GM19397 (cell line): ENCODE results near the gene FUZ.
A peak's percentile ranks its signal among the peaks of the same experiment; 100 is the strongest.

ENCODE experiments used
- ATAC-seq: cut with Tn5 transposase; IDR thresholded peaks from one replicate; pipeline ENCODE4 v1.9.1; 2021; ENCODE audit warnings: mild to moderate bottlenecking, moderate library complexity; ENCODE audit not compliant: unreplicated experiment

Gene FUZ, protein sequence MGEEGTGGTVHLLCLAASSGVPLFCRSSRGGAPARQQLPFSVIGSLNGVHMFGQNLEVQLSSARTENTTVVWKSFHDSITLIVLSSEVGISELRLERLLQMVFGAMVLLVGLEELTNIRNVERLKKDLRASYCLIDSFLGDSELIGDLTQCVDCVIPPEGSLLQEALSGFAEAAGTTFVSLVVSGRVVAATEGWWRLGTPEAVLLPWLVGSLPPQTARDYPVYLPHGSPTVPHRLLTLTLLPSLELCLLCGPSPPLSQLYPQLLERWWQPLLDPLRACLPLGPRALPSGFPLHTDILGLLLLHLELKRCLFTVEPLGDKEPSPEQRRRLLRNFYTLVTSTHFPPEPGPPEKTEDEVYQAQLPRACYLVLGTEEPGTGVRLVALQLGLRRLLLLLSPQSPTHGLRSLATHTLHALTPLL

DNA sequence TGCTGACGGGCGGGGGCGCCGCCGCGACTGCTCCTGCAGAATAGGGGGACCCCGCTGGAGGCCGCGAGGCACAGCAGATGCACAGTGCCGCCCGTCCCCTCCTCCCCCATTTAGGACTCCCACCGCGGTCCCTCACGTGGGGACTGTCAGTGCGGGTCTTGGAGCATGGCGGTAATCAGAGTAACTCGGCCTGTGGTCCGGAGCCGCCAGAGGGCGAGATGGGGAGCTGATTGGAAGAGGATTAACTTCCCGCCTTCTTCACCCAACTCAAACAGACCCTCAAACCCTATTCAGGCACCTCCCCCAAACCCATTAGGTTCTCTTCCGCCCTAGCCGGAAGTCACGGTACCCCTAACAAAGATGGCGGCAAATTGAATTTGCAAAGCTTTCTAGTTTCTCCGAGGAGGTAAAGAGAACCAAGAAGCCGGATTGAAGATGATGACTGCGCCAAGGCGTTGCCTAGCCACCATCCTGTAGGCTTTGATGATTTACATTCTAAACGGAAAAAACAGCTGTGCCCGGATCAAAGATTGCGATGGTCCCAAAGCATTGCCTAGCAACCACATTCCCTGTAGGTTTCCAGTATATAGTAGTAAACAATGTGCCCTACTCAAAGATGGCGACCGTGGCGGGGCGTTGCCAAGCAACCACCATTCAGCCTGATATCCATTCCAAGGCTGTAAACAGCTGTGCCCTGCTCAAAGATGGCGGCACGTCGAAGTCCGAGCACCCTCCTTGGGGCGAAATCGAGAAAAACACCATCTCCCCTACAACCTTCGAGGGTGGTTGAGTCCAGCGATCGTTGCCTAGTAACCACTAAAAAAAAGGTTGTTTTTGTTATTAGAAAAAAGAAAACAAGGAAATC lies at the start of gene FUZ:
FUZ (minus strand) TSS at position 296 of the 865 bp plus-strand sequence; CDS start at position 110, 186 bp downstream.
- peak; percentile 45 for ATAC-seq

DNA sequence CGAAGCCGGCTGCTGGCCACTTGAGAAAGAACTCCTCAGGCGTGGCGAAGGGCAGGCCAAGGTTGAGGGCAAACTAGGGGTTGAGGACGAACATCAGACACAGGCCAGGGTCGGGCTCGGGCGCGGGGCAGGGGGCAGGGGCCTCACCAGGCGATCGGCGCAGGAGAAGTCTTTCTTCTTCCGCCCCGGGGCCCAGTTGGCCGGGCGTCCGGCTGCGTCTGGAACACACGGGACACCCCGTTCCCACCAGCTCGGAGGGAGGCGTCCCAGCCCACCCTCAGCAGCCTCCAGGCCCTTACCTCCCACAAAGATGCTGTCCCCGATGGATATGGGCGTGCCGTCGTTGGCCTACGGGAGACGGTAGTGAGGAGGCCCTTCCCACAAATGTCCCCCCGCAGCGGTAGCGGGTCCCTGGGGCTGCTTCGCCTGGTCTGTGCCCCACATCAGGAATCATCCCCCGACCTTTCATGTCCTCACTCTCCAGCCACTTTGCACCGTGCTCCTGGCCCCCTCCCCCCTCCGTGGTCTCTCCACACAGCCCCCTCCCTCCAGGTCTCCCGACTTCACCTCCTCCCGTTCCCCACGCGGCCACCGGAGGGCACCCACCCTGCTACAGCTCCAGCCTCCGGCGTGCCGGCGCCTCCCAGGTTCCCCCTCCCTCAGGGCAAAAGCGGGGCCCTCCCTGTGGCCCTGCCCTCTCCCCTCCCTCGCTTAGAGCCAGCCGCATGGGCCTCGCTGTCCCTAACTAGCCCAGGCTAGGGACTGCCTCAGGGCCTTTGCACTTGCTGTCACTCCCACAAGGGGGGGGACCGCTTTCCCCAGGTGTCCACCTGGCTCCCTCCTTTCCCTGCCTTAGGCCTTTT lies 49.5 kb upstream of the FUZ start:
- ATAC-seq: no peak

DNA sequence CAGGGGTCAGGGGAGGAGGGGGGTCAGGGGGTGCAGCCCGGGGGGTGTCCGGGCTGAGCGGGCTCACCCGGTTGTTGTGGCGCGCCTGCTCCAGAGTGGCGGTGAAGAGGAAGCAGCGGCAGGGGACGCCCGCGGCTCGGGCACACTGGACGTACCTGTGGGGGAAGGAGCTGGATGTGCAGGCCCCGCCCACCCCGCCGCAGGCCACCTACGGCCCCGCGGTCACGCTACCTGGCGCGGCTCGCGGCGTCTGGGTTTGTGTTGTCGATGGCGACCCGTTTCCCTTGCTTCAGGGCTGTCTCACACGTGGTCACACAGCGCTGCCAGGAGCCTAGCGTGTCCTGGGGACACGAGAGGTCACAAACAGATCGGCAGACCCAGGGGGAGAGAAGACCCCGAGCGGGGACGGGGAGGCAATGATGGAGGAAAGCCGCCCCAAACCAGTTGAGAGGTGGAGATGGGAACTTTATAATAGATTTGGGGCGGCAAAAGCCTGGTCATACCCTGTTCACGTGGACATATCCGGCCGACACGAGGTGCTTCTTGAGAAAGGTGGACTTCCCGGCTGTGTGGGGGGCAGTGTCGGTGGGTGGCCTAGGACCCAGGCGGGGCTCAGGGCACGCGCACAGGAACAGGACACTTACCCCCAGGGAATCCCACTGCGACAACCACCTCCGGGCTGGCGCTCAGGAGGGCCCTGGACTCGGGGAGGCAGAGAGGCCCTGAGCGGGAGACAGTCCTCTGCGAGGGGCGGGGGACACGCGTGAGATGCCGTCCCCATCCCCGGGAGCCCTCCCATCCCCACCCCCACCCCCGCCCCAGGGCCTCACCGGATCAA lies 48.7 kb upstream of the FUZ start:
- ATAC-seq: no peak

DNA sequence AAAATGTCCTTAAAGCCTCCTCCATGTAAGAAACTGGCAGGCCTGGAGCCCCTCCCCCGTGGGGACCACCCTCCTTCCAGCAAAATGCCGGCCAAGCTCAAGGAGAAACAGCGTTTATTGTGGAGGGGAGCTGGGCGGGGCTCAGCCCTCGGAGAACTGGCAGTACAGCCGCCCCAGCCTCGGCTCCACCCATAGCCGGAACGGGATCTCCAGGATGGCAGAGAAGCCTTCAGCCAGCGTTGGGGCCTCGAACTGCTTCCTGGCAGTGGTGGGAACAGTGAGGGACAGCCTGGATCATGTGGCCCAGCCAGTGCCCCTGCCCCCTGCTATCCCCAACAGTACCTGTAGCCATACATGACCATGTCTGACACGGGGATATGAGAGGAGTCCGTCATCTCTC lies 48.0 kb upstream of the FUZ start:
- ATAC-seq: no peak

DNA sequence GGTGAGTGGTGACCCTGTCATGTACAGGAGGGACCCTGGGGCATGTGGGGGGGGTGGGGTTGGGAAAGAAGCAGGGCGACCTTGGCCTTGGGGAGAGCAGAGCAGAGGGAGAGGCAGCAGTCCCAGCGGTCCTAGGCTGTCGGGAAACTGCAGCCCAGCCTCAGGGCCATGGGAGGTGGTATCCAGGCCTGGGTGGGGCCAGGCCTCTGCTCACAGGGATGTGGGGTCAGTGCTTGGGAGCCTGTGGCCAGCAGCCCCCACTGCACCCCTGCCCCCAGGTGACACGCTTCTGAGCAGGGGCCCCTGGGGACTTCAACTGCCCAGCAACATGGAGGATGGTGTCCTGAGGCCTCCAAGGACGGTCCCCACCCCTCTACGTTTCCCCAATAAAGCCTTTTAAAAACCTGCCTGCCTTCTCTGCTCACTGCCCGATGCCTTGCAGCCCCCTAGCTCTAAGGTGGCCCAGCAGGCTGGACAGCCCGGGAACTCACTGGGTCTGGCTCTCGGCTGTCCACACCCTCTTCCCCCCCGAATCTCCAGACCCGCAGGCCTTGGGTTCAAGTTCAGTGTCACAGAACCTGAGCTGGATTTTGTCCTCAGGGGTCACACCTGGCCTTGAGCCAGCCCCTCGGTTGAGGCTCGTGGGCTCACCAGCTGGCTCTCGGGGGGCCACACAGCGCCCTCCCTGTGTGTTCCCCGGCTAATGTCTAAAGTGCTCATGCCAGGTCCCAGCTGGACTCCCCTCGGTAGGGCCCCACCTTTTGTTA lies 47.4 kb upstream of the FUZ start:
- no peak for ATAC-seq

DNA sequence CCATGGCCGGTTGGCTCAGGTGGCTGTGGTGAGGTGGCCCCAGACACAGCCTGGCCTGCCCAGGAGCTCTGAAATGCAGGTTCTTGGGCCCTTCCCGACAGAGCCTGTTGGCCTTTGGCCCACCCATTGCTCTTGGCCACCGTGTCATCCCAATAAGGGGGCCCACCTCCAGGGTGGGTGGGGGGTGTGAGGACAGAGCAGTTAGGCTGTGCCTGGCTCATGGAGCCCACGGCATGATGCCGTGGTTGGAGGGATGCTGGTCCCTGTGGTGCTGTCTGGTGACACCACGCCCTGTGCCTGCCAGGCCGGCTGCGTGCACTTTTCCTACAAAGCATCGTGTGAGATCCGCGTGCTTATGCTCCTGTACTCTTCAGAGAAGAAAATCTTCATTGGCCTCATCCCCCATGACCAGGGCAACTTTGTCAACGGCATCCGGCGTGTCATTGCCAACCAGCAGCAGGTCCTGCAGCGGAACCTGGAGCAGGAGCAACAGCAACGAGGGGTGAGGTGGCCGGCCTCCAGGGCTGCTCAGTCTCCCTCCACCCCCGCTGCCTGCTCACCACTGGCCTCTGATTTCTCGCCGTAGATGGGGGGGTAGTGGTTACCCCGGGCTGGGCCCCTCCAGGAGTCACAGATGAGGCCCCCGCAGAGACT lies 46.7 kb upstream of the FUZ start:
- no peak for ATAC-seq

DNA sequence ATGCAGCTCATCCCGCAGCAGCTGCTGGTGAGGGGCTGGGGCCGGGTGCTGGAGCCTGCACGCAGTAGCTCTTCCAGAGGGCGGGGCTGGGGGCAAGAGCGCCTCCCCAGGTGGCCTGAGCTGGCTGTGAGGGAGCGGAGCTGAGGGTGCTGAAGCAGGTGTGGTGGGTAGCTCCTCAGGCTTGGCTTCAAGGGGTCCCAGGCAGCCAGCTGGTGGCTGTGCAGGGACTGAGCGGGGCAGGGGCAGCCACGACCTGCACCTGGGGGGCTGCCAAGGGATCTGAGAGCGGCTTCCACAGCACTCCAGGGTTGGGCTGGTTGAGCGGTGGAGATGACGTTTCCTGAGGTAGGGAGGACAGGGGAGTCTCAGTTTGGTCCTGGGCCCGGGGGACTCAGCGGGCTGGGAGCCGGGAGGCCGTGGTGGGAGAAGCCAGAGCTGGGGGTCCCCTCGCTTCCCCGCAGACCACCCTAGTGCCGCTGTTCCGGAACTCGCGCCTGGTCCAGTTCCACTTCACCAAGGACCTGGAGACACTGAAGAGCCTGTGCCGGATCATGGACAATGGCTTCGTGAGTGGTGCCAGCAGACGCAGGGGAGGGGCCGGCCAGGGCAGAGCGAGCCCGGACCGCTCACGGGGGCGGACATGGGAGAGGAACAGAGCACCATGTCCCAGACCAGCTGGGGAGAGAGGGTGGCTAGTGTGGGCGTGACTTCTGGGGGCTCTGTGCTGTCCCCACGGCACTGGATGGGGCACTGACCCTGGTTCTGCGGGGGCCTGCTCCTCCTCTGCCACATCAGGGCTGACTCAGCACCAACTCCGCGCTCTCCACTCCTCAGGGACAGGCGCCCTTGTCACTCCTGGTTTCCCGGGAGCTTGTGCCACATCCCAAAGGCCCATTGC lies 45.2 kb upstream of the FUZ start:
- ATAC-seq: no peak

DNA sequence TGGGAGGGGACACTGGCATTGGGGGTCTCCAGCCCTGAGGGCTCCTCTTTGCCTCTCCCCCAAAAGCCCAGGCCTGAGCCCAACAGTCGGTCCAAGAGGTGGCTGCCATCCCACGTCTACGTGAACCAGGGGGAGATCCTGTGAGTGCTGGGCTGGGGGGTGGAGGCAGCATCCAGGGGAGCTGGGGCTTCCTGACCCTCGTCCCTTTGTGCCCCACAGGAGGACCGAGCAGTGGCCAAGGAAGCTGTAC lies 44.7 kb upstream of the FUZ start:
- no peak for ATAC-seq

DNA sequence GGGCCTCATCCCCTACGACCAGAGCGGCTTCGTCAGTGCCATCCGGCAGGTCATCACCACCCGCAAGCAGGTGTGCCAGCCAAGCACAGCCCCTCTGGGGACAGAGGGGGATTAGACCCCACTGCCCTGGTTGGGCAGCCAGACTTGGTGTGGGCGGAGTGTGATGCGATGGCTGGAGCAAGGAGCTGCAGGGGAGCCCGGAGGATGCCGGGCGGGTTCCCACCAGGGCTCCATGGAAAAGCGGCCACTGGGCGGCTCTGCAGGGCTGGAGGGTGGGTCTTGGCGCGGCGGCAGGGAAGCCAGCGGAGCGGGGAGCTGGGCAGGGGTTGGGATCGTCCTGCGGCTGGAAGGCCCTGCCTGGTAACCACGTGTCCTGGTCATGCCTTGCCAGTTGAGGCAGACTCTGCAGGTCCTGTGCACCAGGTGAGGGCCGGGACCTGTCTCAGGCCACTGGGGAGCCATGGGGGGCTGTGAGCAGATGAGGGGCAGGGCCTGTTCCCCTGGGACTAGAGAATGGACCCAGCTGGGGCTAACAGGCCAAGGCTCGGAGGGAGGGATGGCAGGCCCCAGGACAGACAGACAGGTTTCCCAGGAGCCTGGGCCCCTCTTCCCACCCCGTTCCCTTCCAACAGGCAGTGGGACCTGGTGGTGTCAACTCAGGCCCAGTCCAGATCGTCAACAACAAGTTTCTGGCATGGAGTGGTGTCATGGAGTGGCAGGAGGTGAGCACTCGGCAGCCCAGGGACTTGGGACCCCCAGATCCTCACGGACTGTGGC lies 44.2 kb upstream of the FUZ start:
- ATAC-seq: no peak

DNA sequence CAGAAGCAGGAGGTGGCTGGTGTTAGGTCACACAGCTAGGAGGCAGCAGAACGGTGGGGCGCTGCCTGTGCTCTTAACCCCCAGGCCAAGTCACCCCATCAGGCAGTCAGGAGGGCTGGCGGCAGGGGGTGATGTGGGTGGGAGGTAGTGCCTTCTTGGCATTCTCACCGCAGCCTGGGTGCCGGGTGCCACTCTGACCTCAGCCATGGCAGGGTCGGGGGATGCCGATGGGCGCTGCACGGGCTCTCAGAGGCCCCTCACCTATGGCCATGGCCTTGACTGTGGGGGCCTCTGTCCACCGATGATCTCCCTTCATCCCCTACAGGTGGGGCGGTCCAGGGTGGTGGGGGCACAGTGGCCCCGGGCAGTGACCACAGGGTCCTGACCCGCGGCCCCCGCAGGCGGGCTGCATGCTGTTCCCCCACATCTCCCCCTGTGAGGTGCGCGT lies 43.5 kb upstream of the FUZ start:
- no peak for ATAC-seq

DNA sequence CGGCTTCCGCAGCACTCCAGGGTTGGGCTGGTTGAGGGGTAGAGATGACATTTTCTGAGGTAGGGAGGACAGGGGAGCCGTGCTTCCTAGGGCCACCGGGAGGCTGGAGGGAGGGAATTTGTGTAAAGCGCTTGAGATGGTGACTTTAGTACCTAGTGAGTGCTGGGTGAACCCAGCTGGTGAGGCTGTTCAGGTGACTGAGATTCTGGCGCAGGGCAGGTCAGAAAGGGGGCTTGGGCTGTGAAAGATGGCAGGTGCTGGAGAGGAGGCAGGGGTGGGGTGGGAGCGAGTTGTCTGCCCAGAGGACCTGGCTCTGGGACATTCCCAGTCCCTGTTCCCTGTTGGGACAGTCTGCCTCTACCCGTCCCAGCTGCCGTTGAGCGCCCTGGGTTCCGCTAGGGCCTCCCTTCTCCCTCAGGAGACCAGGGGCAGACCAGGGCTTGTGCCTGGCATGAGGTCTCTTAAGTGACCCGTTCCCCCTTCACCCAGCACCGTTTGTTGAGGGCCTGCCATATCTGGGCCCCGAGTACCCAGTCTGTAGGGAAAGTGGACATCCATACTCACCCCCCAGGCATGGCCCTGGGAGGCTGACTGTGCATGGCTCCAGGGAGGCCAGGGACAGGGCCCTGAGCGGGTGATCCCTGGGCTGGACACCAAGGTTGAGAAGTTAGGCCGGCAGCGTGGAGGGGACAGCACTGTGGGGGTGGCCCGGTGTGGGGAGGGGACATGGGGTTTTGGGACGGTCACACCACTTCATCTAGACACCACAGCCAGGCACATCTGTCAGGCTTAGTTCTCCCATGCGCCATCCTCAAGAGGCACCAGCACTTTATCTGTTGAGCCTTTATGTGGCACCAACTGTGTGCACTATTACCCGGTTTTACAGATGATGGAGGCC lies 42.8 kb upstream of the FUZ start:
- ATAC-seq: no peak

DNA sequence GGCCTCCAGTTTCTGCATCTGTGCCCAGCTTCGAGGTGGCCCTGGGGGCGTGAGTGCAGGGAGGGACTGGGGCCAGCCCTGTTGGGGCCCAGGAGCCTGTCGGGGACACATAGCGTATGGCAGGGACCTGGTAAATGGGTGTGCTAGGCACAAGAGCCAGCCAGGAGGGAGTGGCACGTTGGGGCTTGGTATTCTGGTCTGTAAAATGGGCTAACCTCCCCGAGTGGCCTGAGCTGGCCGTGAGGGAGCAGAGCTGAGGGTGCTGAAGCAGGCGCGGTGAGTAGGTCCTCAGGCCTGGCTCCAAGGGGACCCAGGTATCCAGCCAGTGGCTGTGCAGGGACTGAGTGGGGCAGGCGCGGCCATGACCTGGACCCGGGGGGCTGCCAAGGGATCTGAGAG lies 42.2 kb upstream of the FUZ start:
- ATAC-seq: no peak

DNA sequence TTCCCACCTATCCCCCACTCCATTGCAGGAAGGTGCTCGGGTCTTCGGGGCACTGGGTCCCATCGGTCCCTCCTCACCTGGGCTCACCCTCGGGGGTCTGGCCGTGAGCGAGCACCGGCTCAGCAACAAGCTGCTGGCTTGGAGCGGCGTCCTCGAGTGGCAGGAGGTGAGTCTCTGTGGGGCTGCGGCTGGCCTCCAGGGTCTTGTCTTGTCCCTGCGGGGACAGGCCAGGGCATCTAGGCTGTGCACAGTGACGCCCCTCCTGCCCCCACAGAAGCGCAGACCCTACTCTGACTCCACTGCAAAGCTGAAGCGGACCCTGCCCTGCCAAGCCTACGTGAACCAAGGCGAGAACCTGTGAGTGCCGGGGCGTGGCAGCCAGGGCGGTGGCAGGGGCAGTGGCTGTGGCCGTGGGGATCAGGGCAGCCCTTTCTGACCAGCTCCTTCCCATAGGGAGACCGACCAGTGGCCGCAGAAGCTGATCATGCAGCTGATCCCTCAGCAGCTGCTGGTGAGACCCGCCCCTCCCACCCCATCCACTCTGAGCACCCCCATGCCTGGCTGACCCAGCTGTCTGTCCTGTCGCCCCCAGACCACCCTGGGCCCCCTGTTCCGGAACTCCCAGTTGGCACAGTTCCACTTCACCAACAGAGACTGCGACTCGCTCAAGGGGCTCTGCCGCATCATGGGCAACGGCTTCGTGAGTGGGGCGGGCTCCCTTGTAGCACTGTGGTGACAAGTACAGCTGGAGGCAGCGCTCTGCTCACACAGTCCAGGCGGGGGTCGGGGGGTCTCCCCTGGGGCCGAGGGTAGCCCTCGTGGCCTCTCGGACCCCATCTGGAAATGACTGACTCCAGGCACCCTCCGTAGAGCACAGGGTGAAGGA lies 41.5 kb upstream of the FUZ start:
- ATAC-seq: no peak

DNA sequence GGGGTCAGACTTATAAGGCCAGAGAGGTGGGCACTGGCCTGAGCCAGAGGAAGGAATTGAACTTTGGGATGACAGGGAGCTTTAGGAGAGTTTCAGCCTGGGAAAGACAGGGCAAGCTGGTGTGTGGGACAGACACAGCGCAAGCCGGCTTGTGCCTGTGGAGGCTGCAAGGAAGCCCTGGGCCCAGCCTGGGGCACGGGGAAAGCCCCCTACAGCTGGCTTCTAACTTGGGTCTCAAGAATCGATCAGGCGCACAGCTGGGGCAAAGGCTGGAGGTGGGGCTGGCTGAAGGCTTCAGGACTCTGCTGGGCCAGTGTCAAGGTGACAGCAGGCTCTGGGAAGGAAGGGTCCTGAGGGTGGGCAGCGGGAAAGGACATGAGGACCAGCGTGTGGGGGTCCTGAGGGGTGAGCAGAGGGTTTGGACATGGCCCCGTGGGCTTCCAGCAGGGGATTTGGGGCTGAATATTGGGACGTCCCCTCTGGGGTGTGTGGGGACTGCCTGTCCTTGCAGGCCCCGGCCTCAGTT lies 40.8 kb upstream of the FUZ start:
- ATAC-seq: no peak

DNA sequence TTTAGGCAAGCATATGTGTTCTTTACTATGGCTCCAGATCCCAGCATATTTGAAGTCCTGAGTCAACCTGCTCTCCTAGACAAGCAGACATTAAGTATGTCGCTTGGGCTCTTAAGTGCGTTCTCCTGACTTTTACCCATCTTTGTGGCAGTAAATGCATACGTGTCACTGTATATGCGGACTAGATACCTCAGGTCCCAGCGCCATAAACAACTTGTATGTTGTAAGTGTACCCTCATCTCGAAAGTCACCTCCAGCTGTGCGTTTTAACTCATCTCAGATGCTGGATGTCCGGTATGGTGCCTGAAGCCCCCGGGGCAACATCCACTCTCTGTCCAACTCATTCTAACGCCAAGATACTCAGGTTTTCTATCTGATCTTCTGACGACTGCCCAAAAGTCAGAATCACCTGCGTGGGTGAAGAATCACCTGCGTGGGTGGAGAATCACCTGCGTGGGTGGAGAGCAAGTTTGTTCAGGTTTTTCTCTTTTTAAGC lies 39.6 kb upstream of the FUZ start:
- no peak for ATAC-seq
